ENCODE results near the gene PRKCB. TPM values are rescaled to one million over a fixed set of nuclear protein-coding genes. Genes with fewer than 3 reads are reported as not detected.

Gene PRKCB
- total and polyA plus RNA-seq, 2 of the 8 experiments (the other 6 are each of a cell fraction or from before 2014, with no cell fraction given) = 7.1 to 12.1 TPM

- Histone ChIP-seq H4K20me1 (replicated peaks in 1 of 2; ENCODE audit: control insufficient read depth in 1 of 2, insufficient read depth in 2 of 2, low read length in 2 of 2) (no peaks in the 10 kb centered on the region), H2BK5ac (ENCODE audit: low read depth, low read length) (no peak overlapping the region), H3K23ac (ENCODE audit: insufficient read length) (no peak overlapping the region), H2BK20ac (ENCODE audit: low read length) (no peak overlapping the region), H3K79me2 (ENCODE audit: control insufficient read depth in 1 of 2, insufficient read depth in 2 of 2, low read length in 2 of 2) (no peaks in the 10 kb centered on the region; a peak in 1 of 4 replicates), H4K8ac (ENCODE audit: extremely low read depth, insufficient read depth, low read length) (no peak overlapping the region), H2BK120ac (replicated peaks; ENCODE audit: low read depth, low read length) (no peak overlapping the region), H3K4ac (replicated peaks; ENCODE audit: insufficient read length, low read depth, low read length) (no peak overlapping the region), H3K4me1 (replicated peaks in 1 of 4; ENCODE audit: control insufficient read depth in 3 of 4, insufficient read depth in 4 of 4, low read length in 3 of 4) (no peaks in the 10 kb centered on the region; a peak in 1 of 7 replicates), H2BK12ac (ENCODE audit: low read depth, low read length) (no peak overlapping the region), H3K56ac (replicated peaks; ENCODE audit: insufficient read length, low read depth, low read length) (no peak overlapping the region), H3K27ac (ENCODE audit: low read depth, low read length) (no peak overlapping the region), H4K91ac (replicated peaks; ENCODE audit: insufficient read length, low read length) (no peak overlapping the region), H3K27me3 (replicated peaks in 1 of 4; ENCODE audit: control insufficient read depth in 3 of 4, extremely low read depth in 1 of 4, insufficient read depth in 3 of 4, low read length in 3 of 4) (no peaks in the 10 kb centered on the region), H3K4me3 (ENCODE audit: extremely low read depth in 1 of 4, insufficient read depth in 2 of 4, low read depth in 3 of 4, low read length in 4 of 4) (no peak overlapping the region), H2BK15ac (ENCODE audit: low read length) (no peak overlapping the region), H3K23me2 (ENCODE audit: low read depth, low read length) (no peaks in the 10 kb centered on the region), H4K5ac (ENCODE audit: insufficient read length, low read depth, low read length) (no peak overlapping the region), H2AFZ (ENCODE audit: low read length) (no peak overlapping the region), H3K4me2 (ENCODE audit: insufficient read depth in 1 of 2, low read depth in 2 of 2, low read length in 2 of 2) (no peak overlapping the region), H3K79me1 (ENCODE audit: low read depth, low read length) (no peaks in the 10 kb centered on the region), H3K14ac (ENCODE audit: insufficient read length) (no peak overlapping the region), H3K36me3 (ENCODE audit: control insufficient read depth in 2 of 4, insufficient read depth in 4 of 4, low read length in 3 of 4) (no peaks in the 10 kb centered on the region), H2AK5ac (ENCODE audit: low read depth, low read length) (no peak overlapping the region), H3K18ac (ENCODE audit: extremely low read depth, low read length) (no peak overlapping the region), H3K9ac (replicated peaks in 1 of 4; ENCODE audit: extremely low read depth in 1 of 4, low read depth in 3 of 4, low read length in 3 of 4) (no peak overlapping the region), H3K9me3 (ENCODE audit: insufficient read depth in 2 of 2, low read depth in 1 of 2, low read length in 1 of 2) (no peaks in the 10 kb centered on the region)
- ChIA-PET POLR2A (ENCODE audit: partially characterized antibody) (no interaction called here), CTCF (ENCODE audit: partially characterized antibody) (interaction anchor here (1.1 kb wide), 1 partner anchor 10 kb away, joined by 3 read pairs; no protein-coding TSS in a partner anchor)
- 59% methylated on average over 1 of the region's 1 CpG; no CpG with 5 or more reads in 1 of the 2 experiments for WGBS, 2 experiments (ENCODE audit: extremely low coverage in 1 of 2, insufficient coverage in 1 of 2, insufficient read length in 1 of 2, insufficient replicate concordance in 2 of 2, low coverage in 1 of 2, low lambda C conversion rate in 2 of 2, missing lambda C conversion rate in 1 of 2)
- FAIRE-seq (no peak), DNase-seq (ENCODE audit: low read depth in 1 of 2, low spot score in 2 of 2) (no peak)
- TF ChIP-seq MAX (IDR thresholded peaks at IDR 0.05) (no peak), EP300 (IDR thresholded peaks at IDR 0.05; ENCODE audit: borderline replicate concordance in 1 of 2, low read depth in 2 of 2, low read length in 2 of 2) (no peak), GABPA (IDR thresholded peaks at IDR 0.05; ENCODE audit: borderline replicate concordance, insufficient read depth, low read length) (no peak), BRCA1 (IDR thresholded peaks at IDR 0.05; ENCODE audit: low read depth, low read length) (no peak), RXRA (IDR thresholded peaks at IDR 0.05; ENCODE audit: insufficient read depth, low read depth, low read length) (no peak), NRF1 (IDR thresholded peaks at IDR 0.05; ENCODE audit: low read depth, low read length) (no peak), NANOG (IDR thresholded peaks at IDR 0.05; ENCODE audit: insufficient read depth, low read depth, low read length, poor library complexity, severe bottlenecking) (no peak), TAF1 (IDR thresholded peaks at IDR 0.05; ENCODE audit: low read depth, low read length) (no peak), RBBP5 (IDR thresholded peaks at IDR 0.05; ENCODE audit: borderline replicate concordance, low read depth, low read length) (no peak), SIX5 (IDR thresholded peaks at IDR 0.05; ENCODE audit: low read depth, low read length) (no peak), CBX5 (IDR thresholded peaks at IDR 0.05; ENCODE audit: low read depth, low read length) (no peak), ASH2L (IDR thresholded peaks at IDR 0.05; ENCODE audit: low read length) (no peak)
- TF ChIP-seq, protein P1, sequence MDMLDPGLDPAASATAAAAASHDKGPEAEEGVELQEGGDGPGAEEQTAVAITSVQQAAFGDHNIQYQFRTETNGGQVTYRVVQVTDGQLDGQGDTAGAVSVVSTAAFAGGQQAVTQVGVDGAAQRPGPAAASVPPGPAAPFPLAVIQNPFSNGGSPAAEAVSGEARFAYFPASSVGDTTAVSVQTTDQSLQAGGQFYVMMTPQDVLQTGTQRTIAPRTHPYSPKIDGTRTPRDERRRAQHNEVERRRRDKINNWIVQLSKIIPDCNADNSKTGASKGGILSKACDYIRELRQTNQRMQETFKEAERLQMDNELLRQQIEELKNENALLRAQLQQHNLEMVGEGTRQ (IDR thresholded peaks at IDR 0.05; ENCODE audit: low read length) = no peak
Measured at GRCh38 chr16:24156777-24157176, 321.0 kb downstream of the PRKCB start.
